SHP77 treated with DMSO at 0.1 percent for 48 hours (cell line): Measurements from ENCODE around the gene MRPL44.
"Not testable (repeated sequence)": the region's sequence is repeated elsewhere in the genome, so short reads cannot be mapped to it uniquely, and the experiment has no call there.

Experiments used
- DNase-seq: peaks from one replicate; lab custom pipeline; 2025; lab: John Stamatoyannopoulos, UW

The MRPL44 gene

DNA sequence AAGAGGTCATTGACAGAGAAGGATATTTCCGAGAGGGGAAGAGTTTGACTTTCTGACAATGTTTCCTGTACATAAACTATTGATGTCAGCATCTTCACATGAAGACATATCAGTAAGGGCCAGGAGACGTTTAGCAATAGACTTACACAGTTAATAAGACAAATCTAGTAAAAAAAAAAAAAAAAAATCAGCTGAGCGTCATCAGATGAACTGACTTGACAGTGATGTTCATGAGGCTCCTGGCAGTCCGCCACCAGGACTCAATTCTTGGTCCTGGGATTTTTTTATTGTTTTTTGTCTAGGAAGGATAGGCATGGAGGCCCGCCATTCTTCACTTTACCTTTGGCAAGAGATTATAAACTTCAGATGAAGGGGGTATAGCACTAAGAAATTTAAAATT lies 14.5 kb downstream of the MRPL44 start:
- DNase-seq, result no peak

GRCh38 chr2:223972656-223973102 lies 15.4 kb downstream of the MRPL44 start:
- DNase-seq, result no peak

GRCh38 chr2:223973606-223974005 lies 16.3 kb downstream of the MRPL44 start:
- no peak for DNase-seq

- no peak for DNase-seq
Observed at GRCh38 chr2:223976635-223977226, 19.5 kb downstream of the MRPL44 start.

DNA sequence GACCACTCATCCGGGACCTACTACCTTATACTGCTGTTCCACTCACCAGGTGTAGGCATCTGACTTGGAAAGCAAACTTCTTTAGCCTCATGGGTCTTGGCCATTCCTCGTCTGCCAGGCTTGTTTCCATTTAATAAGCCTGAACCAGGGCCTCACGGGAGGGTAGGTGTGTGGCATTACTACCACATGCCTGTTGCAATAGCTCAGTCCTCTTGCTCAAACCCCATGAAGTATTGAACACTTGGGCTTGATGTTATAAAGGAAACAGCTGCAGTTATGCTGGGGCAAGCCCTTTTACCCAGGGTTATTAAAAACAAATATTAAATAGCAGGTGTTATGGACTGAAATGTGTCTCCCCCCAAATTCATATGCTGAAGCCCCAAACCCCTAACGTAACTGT lies 21.2 kb downstream of the MRPL44 start:
- DNase-seq, result no peak

- DNase-seq, result no peak
Observed at GRCh38 chr2:223979730-223980396, 22.6 kb downstream of the MRPL44 start.

GRCh38 chr2:223980397-223980735 lies 23.1 kb downstream of the MRPL44 start:
- DNase-seq, result no peak

GRCh38 chr2:223980803-223981202 lies 23.5 kb downstream of the MRPL44 start:
- no peak for DNase-seq

GRCh38 chr2:223981241-223981640 lies 24.0 kb downstream of the MRPL44 start:
- no peak for DNase-seq

DNA sequence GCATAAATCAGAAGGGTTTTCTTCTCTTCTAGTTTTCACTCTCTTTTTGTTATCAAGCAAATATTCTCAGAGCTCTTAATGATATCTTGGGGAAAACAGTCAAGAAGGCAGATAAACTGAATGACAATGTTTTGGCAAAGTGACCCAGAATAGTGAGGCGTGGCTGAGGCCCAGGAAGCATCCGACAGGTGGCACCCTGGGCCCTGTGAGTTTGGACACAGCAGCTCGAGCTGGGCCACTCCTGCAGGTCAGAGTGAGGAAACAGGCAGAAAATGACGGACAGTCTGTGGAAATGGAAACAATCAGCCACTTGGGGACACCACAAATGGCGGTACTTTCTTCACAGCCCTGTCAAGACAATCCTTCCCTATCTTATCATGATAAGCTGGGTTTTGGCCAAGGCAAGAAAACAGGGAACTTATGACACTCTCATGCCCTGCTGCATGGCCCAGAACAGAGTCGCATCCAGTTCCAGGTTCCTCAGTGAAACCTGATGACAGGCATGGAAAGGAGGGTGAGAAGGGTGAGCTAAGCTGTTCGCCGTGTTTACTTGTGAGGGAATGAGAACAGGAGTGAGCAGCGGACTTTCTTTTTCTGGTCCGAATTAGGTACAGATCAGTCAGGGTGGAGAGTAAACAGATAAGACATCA lies 32.1 kb downstream of the MRPL44 start:
- peak; percentile 5 for DNase-seq

- DNase-seq, result no peak
Observed at GRCh38 chr2:223989856-223990232, 32.6 kb downstream of the MRPL44 start.

DNA sequence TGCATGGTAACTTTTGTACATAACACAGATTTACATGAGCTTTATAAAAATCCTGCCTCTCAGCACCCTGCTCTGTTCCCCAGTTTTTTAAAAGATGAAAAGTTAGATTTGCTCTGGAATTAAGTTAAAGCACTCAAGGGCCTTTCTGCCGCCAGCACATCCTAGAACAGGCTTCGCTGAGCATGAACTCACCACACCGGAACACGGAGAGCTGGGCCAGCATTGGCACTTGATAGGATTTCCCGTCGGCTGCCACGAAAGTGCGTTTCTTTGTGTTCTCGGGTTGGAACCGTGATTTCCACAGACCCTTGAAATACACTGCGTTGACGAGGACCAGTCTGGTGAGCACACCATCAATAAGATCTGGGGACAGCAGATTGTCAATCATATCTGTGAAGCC lies 34.3 kb downstream of the MRPL44 start:
- DNase-seq, result no peak

GRCh38 chr2:223993634-223994232 lies 36.5 kb downstream of the MRPL44 start:
- DNase-seq, result peak; percentile 18

GRCh38 chr2:223994562-223995162 lies 37.4 kb downstream of the MRPL44 start:
- no peak for DNase-seq

GRCh38 chr2:223995569-223995968 lies 38.3 kb downstream of the MRPL44 start:
- DNase-seq, result no peak

- DNase-seq, result no peak
Observed at GRCh38 chr2:223996391-223996790, 39.1 kb downstream of the MRPL44 start.

DNA sequence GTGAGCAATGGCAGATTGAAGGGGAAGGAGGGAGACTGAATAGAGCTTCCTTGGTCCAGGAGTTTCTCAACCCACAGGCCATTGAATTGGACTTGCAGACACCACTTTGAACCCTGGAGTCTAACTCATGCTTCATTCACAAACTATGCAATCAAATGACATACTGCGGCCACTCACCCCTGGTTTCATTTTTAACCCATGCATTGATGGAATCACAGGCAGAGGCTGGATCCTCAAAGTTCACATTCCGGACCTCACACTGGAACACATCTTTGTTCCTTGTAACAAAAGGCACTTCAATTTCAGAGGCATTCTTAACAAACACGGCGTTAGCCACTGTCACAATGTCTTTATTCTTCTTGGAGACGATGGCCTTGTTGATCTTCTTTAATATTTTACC lies 40.7 kb downstream of the MRPL44 start:
- no peak for DNase-seq

DNA sequence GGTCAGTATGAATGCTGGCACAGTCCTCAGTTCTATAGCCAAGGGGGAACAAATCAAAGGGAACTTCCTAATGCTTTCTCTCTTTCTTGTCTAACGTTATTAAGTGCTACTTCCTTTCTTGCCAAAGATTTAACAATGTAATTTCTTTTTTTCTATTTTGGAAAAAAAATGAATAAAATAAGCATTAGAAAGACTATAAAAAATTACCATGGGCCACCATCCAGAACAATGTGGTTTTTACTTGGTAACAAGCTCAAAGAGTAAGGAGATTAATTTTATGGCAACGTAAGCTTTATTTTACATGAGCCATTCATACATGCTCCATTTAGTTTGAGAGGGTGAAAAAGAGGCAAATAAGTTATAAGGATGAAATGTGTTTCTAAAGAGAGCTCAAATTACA lies 41.7 kb downstream of the MRPL44 start:
- no peak for DNase-seq

GRCh38 chr2:223999862-224000261 lies 42.6 kb downstream of the MRPL44 start:
- DNase-seq, result no peak

DNA sequence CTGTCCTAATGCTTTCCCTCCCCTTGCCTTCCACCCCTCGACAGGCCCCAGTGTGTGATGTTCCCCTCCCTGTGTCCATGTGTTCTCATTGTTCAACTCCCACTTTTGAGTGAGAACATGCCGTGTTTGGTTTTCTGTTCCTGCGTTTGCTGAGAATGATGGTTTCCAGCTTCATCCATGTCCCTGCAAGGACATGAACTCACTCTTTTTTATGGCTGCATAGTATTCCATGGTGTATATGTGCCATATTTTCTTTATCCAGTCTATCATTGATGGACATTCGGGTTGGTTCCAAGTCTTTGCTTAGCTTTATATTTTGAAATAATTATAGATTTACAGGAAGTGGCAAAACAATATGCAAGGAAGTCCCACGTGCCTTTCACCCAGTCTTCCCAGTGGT lies 43.4 kb downstream of the MRPL44 start:
- not testable (repeated sequence) for DNase-seq

- no peak for DNase-seq
Observed at GRCh38 chr2:224004105-224004695, 46.9 kb downstream of the MRPL44 start.

DNA sequence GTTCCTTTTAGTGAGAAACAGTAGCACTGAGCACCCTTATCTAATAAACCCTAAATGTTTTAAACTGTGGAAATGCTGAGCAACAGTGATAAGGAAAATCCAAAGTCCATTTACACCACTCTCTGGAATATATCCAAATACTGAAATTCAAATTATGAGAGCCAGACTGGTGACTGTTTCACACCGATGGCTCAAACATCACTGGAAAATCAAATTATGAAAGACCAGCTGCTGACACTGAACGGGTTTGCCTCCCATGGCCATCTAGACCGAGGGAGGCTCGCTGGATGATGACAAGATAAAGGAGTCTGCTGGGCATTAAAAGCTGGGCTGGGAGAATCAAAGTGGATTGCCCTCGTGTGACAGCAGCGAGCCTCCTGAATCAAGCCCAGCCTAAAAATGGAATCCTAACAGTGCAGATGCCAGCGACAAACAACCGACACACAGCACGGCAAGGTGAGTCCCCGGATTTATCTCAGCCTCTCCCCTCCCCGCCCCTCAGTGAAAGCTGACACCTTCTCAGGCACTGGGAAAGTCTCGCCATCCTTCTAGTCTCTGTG lies 51.5 kb downstream of the MRPL44 start:
- DNase-seq, result no peak
